GM19351 (cell line): ENCODE measurements around the gene SDSL.

Experiments used
- ATAC-seq: cut with Tn5 transposase; IDR thresholded peaks from one replicate; pipeline ENCODE4 v1.9.1; 2021; ENCODE audit warnings: mild to moderate bottlenecking, moderate library complexity; ENCODE audit not compliant: unreplicated experiment

SDSL gene

DNA sequence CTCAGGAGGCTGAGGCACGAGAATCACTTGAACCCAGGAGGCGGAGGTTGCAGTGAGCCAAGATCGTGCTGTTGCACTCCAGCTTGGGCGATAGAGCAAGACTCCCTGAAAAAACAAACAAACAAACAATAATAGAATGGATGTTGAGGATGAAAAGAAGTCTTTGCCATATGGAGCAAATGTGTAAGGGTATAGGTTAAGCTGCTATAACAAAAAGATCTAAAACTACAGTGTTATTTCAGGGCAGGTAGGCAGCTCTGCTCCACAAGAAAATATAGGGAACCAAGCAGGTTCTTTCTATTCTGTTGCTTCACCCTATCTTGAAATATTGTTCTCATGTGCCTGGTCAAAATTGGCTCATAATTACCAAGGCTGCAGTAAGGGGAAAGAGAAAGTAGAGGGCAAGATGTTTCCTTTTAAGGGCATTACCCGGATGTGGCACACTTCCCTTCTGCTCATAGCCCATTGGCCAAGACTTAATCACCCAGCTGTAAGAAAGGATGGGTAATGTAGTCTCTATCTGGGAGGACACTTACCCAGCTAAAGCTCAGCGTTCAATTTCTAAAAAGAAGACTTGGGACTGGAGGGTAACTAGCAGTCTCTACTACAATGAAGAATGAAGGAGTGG, 23.5 kb downstream of the SDSL start:
- no peak for ATAC-seq

DNA sequence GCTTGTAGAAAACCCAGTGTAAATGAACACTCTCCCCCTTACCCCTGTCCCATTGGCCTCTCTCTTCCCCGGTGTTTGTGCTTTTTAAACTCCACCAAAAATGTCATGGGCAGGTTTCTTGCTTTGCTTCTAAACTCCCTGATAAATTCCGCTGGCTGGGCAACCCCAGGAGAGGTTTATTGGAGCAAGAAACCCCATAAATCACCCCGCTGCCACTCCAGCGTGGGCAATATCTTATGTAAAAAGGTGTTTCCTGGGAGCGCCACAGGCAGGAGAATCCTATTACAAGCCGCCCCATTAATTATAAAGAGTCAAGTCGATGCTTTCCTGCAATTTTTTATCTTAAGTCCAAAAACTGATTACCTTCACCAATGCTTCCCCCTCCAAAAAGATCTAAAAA, 26.7 kb downstream of the SDSL start:
- no peak for ATAC-seq

DNA sequence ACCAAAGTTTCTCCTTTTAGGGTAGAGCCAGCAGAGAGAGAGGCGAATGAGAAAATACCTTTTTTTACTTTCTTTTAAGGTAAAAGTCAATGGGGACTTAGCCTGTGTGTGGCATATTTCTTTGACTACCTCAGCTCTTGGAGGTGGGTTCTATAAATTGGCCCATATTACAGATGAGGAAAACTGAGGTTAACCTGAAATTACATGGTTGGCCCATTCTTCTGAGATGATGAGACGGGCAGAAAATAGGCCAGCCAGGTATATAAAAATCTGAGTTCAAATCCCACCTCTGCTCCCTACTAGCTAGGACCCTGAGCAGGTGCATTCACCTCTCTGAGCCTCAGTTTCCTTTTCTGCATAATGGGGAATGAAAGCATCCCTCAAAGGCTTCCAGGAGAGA, 27.1 kb downstream of the SDSL start:
- ATAC-seq = no peak

DNA sequence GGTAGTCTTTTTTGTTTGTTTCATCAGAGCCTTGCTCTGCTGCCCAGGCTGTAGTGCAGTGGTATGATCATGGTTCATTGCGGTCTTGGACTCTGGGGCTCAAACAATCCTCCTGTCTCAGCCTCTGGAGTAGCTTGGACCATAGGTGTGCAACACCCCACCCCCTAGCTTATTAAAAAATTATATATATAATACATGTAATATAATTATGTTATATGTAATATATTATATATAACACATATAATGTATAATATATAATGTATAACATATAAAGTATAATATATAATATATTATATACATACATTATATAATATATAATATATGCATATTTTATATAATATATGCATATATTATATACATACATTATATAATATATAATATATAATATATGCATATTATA, 27.7 kb downstream of the SDSL start:
- ATAC-seq = no peak

DNA sequence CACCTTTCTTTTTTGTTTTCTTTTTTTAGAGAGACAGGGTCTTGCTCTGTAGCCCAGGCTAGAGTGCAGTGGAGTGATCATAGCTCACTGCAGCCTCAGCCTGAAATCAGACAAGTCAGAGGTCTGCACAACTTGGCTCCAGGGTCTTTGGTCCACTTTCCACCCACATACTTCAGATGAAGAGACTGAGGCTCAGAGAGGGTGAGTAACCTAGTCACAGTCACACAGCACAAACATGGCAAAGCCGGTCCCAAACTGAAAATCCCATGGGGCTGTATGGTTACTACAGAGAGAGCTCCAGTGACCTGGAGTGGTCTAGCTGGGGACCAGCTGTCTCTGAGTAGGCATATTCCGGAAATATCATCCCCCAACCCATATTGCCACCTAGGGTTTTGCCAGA, 30.3 kb downstream of the SDSL start:
- ATAC-seq = no peak

DNA sequence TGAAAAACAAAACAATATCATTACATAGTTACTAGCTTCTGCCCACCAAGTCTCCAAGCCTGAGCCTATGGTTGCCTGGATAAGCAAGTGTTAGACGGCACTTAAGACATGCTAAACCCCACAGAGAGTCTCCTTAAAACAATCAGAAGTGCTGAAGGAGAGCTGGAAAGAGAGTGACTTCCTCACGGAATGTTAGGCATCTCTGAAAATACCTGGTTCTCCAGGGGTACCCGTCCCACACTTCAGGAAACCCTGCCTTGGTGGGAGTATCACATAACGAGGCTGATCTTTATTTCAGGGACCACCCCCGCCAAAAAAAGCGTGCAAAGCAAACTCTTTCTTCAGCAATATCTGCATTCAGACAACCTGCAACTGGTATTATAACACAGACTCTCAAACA, 31.1 kb downstream of the SDSL start:
- no peak for ATAC-seq

DNA sequence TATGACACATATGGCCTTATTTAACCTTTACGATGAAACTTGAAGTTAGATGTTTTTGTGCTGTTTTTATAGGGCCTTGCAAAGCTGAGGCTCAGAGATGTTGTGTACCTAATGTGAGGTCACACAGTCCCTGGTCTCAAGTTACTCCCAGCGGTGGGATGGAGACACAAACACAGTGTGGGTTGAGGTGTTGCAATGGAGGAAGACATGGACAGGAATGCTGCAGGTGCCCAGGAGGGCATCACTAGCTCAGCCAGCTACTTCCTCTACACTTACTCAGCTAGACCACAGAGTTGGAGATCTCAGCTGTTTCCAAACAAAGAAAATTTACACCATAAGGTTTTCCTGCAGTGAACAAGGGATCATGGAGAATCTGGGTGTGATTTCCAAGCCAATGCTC, 34.0 kb downstream of the SDSL start:
- no peak for ATAC-seq

DNA sequence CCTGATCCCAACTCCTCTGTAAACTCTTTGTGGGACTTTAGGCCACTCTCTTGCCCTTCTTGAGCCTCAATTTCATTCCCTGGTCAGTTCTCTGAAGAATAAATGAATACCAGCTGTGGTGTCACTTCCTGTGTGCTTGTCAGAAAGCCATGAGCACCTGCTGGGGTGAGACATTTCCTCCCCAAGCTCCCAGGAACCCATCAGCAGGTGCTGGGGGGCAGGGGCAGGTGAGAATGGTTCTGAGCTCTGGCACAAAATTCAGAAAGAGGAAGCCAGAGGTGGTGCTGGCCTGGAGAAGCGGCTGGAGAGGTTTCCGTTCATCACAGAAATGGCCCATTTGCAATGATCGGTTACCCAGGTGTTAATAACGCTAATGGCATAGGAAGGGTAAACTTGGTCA, 34.6 kb downstream of the SDSL start:
- no peak for ATAC-seq

DNA sequence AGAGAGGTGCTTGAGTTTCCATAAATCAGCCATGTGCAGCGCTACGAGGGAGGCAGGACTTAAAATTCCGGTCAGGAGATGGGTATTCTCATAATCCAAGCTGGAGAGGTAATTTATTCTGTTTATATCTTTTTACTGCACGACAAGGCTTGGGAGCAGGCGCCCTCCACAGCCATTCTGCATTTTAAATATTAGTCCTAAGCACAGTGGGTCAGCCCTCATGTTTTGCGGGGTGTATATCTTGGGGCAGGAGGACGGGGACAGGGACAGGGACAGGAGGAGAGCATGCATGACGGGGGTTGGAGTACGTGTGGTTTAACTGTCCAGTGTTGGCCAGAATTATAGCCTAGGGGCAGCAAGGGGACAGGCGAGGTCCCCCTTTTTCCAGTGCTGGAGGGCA, 35.0 kb downstream of the SDSL start:
- ATAC-seq = no peak

DNA sequence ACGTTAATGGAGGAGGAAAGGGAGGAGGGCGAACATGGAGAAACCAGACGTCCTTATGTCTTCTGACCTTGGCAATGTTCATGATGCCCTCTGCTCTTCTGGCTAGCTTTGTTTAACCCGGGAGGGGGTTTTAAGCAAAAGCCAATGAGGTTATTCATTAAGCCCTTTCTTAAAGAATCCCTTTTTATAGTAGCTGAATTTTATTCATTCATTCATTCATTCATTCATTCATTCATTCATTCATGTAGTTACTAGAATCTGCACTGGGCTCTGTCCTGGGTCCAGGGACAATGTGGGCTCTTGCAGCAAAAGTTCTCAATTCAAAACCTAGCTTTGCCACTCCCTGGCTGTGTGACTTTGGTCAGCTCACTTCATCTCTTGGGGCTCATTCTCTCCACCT, 35.5 kb downstream of the SDSL start:
- ATAC-seq = no peak

DNA sequence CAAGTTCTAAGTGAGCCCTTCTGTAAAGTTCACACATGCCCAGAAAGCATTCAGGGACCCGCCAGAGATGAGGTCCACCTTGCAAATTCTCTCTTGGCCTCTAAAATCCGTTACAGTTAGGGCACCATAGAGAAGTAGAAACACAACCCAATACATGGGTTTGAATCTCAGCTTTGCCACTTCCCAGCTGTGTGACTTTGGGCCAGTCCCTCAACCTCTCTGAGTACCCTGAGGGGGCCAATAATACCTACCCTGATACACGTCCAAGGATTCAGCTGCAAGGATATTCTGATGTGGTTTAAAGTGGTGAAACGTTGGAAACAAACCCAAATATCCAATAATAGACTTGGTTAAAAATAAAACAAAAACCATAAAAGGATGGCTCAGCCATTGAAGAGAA, 37.8 kb downstream of the SDSL start:
- ATAC-seq = no peak

DNA sequence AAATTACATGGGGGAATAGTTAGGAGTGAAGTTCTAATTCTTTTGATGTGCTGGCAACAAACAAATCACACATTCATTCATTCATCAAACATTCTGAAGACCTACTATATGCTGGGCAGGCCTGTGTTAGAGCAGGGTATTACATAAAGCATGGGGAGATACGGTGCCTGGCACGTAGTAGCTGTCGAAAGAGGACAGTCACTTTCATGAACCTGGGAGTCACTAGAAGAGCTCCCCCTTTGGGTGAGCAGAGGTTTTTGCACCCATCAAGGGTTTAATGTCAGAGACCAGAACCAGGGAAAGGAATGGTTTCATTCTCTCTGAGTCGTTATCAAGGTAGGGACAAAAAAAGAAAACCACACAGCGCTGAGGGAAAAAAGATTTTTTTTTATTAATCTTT, 39.5 kb downstream of the SDSL start:
- ATAC-seq = no peak

DNA sequence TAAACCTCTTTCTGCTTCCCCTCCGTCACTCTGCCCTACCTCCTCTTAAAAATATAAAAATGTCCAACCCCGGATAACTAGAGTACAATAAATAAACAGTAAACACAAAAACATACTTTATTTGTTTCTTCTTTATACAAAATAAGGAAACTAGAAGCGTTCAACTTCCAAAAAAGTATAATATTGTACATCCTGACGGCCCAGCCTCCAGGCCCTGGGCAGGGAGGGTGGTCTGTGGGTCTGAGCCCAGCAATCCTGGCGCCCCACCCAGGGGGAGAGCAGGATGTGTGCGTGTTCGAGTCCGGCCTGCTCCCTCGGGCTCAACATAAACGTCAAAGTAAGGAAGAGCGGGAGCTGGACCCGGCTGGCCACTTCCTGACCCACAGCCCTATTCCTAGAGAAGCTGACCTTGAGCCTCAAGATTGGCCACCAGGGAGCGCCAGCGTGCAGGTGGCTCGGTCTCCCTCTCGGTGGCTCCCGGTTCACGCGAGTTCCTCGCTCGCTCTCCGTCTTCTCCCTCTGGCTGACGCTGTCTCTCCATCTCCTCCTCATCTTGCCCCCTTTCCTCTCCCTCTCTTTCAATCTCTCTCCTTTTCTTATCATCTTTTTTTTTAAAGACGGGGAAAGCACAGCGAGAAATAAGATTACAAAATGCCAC, 40.1 kb downstream of the SDSL start:
- ATAC-seq = peak; percentile 55

DNA sequence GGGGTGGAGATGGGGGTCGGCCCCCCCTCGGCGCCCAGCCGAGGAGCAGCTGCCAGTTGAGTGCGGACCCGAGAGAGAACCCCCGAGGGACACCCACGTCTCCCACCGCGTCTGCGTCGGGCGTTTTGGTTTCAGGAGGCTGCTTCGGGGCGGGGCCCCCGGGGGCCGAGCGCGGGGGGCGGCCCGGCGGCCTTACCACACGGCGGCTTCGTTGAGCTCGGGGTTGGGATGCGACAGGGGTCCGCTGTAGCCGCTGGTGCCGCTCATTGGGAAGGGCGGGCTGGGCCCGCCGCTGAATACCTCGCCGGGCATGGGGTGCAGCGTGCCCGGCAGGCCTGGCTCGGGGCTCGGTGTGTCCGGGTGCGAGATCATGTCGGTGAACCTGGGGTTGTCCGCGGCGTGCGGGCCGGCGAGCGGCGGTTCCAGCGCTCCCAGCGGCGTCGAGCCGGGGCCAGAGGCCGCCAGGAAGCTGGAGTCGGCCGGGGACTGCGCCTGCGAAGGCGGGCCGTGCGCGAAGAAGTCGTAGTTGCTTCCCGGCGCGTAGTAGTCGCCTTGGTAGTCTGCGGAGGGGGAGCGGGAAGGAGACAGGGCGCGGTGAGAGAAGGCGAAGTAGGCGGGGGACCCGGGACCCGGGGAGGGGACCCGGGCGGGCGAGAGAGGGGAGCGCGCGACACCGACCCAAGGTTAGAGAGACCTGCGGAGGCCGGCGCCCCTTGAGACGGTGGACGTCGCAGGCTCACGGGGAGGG, 41.0 kb downstream of the SDSL start:
- ATAC-seq = no peak

DNA sequence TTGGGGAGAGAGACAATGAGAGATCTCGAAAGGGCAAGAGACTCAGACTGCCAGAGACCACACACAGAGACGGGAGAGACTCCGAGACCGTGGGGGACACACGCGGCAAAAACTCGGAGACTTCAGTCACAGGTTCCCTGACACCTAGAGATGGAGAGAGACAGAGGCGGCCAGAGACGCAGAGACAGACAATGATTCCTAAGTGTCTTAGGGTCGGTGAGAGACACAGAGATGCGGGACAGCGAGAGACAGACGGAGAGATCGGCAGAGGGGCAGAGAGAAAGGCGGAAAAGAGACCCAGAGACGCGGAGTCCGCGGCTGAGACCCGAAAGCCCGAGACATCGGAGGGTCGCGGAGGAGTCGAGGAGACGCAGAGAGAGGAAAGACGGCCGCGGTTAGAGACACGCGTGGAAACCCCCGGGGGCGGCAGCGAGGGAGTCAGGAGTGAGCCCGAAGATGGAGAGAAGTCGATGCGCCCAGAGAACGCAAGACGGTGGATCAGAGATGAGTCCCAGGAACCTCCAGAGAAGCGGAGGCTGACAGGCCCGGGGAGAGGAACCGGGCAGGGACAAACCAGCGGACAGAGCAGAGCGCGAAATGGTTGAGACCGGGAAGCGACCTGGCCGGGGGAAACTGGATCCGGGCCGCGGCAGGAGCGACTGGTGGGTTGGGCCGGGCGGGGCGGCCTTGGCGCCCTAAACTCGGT, 41.7 kb downstream of the SDSL start:
- ATAC-seq = no peak

DNA sequence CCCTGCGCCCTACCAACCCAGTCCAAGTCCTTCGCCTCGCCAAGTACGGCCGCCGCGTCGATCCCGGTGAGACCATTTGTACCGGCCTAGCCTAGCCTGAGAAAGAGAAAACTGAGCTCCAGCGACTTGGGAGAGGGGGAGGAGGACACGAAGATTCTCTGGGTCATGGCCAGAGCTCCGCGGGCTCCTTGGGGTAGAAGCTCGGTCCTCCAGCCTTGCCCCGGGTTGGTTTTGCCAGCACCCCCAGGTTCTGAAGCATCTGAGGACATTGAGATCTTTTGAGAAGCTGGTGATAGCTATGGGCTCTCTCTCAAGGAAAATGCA, 42.2 kb downstream of the SDSL start:
- no peak for ATAC-seq

DNA sequence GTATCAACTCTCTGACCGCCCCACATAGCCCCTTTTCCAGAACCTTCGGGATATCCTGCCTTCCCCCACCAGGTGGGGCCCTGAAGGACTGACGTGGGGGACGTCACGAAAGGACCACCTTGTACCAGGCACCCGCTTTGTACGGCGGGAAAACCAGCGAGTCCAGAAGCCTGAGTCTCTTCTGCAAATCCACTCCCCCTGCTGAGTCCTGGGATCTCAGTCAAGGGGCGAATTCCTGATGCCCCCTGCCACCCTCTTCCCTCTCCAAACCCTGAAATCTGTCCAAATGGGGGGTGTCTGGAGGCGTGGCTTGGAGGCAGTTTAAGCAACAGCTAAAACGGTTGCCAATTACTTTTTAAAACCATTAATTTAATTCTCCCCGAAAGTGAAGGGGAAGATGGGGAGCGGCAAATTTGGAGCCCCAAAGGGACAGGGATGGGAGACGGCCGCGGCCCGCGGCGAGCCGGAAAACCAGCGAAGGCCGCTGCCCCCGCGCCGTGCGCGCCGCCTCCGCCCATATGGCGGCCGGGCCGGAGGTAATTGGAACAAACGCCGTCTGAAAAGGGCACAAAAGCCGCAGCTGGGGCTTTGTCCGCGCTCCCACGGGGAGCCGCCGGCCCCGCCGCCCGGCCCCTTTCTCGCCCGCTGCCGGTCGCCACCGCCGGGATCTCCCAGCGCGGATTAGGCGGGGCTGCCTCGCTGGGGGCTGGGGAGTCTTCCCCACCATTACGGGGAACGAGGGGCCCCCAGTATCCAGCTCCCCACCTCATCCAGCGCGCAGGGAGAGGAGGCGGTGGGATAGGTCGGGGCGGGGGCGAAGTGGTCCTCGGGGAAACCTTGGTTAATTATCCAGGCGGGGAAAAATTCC, 42.9 kb downstream of the SDSL start:
- ATAC-seq = no peak

DNA sequence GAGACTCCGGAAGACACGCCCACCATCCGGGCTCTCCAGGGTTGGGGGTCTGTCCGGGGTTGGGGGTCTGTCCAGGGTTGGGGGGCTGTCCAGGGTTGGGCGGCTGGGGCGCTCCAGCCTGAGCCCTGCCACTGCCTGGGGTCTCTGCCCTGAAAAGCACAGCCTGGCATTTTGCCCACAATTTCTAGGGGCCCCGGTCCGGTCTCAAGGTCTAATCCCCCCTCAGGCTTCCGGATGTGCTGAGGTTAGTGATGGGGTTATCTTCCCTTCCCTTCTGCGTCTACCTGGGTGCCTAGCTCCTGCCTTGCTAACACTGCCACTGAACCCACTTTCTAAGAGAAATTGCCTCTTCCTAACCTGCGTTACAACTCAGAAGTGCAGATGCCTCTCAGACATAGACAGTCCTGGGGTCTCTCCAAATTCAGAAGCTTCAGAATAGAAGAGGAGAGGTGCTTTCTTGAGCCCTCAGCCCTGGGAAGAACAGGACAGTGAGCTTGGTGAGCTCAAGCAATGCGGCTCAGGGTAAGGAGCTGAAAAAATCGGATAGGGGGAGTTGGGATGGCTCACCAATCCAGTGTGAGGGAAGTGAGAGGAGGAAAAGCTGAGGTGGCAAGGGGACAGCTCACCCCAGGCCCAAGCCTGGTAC, 43.8 kb downstream of the SDSL start:
- no peak for ATAC-seq

DNA sequence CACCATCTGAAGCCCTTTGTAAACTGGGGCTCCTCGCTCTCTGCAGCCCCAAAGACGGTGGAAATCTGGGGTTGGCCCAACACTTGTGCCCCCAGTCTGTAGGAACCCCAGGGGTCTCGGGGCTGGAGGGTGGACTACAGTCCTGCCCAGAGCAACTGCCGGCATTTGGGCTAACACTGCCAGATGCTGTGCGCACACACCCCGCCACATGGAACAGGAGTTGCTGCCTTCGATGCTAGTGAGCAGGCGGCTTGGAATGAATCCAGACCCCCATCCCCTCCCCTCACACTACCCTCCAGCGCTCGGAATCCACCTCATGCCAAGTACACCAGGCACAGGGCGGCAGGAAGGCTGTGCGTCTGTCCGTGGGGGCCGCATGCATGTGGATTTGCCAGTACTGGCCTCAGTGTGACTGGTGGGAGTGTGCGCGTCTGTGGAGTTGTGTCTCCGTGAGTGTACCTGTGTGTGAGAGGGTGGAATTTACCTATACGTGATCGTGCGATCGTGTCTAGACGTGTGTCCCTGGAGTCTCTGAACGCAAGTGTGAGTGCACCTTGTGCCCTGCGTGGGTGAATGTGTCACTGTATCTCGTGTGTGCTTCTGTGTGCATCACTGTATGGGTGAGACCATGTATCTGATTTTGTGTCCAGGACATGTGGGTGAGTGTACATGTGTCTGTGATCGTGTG, 44.4 kb downstream of the SDSL start:
- ATAC-seq = no peak

DNA sequence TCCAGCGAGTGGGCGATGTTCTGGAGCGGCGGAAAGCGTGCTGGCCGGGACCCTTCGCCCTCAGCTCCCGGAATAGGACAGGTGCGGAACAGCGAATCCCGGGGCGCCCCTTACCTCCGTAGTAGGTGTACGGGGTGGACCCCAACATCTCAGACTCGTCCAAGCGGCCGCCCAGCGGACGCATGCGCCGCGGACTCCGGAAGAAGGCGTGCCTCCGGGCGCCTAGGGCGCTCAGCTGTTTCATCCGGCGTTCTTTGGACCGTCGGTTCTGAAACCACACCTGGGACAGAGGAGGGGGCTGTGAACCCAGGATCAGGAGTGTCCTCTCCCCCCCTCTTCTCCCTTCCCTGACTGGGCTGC, 44.9 kb downstream of the SDSL start:
- ATAC-seq = no peak
